GM19035 (cell line): ENCODE results near the gene SNUPN.
"Not testable (repeated sequence)": the region's sequence is repeated elsewhere in the genome, so short reads cannot be mapped to it uniquely, and the experiment has no call there.

Experiments
- ATAC-seq: cut with Tn5 transposase; IDR thresholded peaks from one replicate; pipeline ENCODE4 v1.9.1; 2021; ENCODE audit not compliant: unreplicated experiment

SNUPN gene

GRCh38 chr15:75584121-75584520 is 41.4 kb downstream of the SNUPN start:
- ATAC-seq: no peak

DNA sequence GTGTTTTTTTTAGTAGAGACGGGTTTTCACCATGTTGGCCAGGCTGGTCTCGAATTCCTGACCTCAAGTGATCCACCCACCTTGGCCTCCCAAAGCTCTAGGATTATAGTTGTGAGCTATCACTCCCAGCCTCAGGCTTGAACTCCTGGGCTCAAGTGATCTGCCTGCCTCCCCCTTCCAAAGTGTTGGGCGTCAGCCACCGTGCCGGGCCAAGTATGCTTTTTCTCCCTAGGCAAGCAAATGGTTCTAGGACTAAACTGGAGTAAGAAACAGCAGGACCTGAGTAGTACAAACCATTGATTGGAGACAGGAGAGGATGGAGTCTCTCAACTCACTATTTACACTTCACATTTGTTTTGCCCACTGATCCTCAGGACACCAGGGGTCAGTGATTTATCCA is 41.8 kb downstream of the SNUPN start:
- no peak for ATAC-seq

GRCh38 chr15:75582943-75583342 is 42.6 kb downstream of the SNUPN start:
- not testable (repeated sequence) for ATAC-seq

DNA sequence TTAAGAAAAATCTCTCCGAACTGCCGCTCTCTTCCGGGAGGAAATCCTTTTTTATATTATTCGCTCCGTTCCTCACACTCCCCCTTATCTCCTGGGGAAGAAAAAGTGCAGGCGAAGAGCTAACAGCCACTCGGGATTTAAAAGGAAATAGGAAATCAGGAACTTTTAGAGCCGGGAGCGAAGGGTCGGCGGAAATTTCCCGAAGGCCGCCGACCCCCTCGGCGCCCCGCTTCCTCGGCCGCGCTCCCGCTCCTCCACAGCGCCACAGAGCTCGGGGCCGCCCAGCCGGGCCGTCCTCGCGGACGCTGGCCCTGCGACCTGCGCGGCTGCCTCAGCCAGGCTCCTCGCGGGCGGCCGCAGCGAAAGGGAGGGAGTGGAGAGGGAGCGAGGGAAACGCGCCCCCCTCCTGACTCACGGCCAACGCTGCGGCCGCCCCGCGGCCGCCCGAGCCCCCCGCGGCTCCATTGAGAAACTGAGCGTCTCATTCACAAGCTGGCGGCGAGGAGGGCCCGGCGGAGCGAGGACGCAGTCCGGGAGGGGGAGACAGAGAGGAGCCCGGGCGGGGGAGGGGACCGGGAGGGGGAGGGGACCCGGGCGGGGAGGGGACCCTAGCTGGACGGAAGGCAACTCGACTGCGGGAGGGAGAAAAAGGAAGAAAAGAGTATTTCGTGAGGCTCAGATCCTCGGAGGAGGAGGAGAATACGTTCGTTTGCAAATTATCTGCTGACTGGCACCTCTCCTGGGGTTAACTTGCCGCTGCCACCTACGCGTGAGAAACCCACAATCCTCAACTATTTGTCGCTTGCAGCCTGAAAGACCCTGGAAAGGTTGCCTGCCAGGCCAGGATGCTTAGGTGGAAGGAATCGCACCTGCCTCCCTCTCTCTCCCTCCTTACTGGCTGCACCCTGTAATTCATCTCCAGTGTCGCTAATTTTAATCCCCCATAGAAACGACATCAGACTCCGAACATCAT is 46.3 kb downstream of the SNUPN start, which contains the start of gene PTPN9:
TSS of gene PTPN9 (minus strand) at position 368 of the 973 bp plus-strand sequence. CDS start 539 bp downstream, outside the sequence.
- peak; percentile 64 for ATAC-seq

DNA sequence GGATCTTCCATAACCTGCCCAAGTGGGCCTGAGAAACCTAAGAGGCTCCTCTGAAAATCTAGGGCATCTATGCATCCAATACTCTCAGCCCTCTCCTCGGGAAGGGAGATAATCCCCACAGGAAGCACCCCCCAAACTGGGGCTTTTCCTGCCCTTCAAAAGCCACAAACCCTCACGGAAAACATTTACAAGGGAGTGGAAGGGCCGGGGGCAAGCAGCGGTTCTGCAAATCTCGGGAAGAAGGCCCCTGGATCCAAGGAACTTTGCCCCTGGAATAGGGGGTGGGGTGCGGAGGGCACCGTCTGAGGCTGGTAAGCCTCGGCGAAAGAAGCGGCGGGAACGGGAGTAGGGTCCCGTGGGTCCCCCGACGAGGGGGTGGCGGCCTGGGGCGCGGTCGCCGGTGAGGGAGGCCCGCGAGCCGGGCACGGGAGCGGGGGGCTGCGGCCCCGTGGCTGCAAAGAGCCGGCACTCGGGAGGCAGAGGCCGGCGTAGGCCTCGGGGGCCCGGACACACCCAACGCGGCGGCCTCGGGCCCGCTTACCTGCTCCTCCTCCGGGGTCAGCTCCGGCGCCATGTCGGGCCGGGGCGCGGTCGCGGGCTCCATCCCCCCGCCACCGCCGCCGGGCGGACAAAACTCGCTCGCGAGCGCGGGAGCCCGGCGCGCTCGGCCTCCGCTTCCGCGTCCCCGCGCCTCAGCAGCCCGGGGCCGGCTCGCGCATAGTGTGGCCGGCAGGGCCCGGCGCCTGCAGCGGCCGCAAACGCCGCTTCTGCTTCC is 47.2 kb downstream of the SNUPN start:
- peak; percentile 46 for ATAC-seq

DNA sequence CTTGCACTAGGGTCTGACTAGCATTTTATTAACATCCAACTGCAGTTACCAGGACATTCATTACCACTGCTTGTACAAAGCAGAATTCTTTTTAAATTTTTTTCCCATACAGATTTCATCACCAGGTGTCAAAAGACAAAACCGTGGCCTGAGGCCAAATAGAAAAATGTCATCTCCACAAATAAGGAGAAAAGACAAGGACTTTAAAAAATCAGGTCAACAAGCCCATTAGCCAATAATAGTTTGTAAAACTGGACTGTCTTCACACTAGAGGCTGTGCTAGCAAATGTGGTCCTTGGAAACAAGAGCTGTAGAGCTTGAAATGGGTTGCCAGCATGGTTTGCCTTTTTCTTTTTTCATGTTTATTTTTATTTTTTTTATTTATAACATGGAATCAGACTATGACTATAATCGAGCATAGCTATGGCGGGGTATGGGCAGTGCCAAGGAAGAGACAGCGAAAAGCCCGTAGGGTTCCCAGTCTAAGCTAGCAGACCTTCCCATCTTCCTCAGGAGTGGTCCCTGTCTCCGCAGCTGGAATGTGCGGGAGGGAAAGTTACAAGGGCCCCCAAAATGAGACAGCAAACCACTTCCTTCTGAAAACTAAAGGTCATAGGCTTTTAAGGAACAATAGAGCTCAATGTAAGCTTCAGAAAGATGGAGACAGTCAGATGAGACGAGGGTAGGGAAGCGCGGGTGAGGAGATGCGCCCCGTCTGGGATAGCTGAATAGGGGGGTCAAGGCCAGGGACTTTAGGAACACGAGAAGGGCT is 47.9 kb downstream of the SNUPN start:
- no peak for ATAC-seq

DNA sequence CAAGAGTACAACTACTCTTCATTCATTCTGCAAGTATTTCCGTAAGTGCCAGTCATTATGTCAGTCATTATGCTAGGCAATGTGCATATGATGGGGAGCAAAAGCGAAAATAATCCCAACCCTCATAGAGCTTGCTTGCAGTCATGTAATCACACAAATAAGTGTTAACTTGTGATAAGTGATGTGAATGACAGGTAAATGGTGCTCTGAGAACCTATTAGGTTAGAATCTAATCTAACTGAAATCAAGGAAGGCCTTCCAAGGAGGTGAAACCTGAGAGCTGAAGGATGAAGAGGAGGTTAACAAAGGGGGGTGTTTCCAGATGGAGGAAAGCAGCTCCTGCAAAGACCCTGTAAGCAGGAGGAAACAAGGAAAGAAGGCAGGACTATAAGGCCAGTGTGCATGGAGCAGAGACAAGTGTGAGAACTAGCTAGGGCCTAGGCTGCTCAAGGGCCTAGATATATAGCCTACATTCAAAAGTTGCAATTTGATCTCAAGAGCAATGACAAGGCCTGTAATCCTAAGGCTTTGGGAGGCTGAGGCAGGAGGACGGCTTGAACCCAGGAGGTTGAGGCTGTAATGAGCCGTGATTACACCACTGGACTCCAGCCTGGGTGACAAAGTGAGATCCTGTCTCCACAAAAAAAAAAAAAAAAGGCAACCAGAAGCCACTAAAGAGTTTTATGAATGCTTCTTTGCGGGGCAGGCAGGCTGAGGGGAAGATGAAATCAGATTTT is 51.7 kb downstream of the SNUPN start:
- no peak for ATAC-seq

DNA sequence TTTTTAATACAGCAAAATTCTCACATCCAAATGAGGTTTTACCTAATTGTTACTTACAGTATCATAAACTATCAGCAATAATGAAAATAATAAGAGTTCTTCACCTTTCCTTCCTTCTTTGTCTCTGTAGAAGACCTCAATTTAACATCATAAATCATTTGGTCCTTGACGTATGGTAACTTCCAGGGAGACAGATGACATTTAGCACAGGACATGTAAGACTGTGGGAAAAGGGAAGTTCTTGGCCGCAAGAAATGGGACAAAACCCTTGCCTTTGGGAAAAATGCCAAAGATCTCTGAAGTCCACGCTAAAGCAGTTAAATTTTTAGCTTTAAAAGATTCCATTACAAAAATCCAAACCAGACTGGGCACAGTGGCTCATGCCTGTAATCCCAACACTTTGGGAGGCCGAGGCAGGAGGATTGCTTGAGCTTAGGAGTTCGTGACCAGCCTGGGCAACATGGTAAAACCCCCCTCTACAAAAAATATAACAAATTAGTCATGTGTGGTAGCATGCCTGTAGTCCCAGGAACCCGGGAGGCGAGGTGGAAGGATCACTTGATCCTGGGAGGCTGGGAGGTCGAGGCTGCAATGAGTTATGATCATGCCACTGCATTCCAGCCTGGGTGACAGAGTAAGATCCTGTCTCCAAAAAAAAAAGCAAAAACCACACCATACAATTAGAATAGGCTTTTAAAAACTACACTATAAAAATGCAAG is 55.2 kb downstream of the SNUPN start:
- ATAC-seq: no peak

- ATAC-seq: no peak
Measured at GRCh38 chr15:75565062-75565970, 60.2 kb downstream of the SNUPN start.

GRCh38 chr15:75561888-75562287 is 63.6 kb downstream of the SNUPN start:
- ATAC-seq: no peak

DNA sequence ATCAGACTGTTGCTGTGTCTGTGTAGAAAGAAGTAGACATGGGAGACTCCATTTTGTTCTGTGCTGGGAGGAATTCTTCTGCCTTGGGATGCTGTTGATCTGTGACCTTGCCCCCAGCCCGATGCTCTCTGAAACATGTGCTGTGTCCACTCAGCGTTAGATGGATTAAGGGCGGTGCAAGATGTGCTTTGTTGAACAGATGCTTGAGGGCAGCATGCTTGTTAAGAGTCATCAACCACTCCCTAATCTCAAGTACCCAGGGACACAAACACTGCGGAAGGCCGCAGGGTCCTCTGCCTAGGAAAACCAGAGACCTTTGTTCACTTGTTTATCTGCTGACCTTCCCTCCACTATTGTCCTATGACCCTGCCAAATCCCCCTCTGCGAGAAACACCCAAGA is 66.2 kb downstream of the SNUPN start:
- ATAC-seq: not testable (repeated sequence)

DNA sequence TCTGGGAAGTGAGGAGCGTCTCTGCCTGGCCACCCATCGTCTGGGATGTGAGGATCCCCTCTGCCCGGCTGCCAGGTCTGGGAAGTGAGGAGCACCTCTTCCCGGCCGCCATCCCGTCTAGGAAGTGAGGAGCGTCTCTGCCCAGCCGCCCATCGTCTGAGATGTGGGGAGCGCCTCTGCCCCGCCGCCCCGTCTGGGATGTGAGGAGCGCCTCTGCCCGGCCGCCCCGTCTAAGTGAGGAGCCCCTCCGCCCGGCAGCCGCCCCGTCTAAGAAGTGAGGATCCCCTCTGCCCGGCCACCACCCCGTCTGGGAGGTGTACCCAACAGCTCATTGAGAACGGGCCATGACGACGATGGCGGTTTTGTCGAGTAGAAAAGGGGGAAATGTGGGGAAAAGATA is 66.6 kb downstream of the SNUPN start:
- not testable (repeated sequence) for ATAC-seq

- no peak for ATAC-seq
Measured at GRCh38 chr15:75554717-75555116, 70.8 kb downstream of the SNUPN start.

DNA sequence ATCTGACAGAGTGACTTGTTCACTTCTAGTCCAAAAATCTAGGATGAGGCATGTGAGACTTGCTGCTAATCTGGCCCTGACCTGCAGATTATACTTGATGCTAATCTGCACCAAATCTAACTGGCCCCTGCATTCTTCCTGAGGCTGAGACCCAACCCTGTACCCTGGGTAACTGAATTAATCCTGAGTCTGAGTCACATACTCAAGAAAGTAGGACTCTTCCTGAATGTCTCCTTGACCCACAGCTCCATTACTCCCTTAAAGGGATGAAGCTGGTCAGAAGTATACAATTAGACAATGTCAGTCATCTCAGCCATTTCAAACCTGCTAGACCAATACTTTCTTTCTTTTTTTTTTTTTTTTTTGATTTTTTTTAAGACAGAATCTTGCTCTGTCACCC is 71.9 kb downstream of the SNUPN start:
- ATAC-seq: no peak

DNA sequence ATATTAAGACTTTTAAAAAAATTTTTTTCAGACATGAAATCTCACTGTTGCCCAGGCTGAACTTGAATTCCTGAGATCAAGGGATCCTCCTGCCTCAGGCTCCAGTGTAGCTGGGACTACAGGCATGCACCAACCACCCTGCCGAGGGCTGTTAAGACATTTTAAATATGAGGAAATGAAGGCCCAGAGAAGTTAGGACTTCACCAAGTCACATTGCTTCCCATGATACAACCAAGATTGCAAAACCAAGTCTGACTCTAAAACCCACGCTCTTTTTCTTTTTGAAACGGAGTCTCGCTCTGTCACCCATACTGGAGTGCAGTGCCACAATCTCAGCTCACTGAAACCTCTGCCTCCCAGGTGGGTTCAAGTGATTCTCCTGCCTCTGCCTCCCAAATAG is 74.4 kb downstream of the SNUPN start:
- ATAC-seq: no peak
